ENCODE measurements around the gene ENTPD3.

Gene ENTPD3

DNA sequence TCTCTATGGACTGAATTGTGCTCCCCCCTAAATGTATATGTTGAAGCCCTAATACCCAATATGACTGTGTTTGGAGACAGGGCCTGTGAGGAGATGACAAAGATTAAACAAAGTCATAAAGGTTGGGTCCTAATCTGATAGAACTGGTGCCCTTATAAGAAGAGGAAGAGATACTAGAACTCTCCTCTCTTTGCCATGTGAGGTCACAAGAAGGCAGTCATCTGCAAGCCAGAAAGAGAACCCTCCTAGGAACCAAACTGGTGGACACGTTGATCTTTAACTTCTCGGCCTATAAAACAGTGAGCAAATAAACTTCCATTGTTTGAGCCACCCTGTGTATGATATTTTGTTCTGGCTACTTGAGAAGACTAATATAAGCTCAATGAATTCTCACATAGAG lies 31.6 kb upstream of the ENTPD3 start:
- H3K27ac Mint-ChIP-seq: no peak overlapping the region
- peaks cover 10% of the 10 kb centered on the region for H3K27me3 Mint-ChIP-seq (ENCODE audit: low read depth, poor library complexity)
- no peaks in the 10 kb centered on the region for H3K36me3 Mint-ChIP-seq (ENCODE audit: low read depth)
- H3K4me3 Mint-ChIP-seq: no peak overlapping the region
- H3K9me3 Mint-ChIP-seq: peaks cover 17% of the 10 kb centered on the region
- no peaks in the 10 kb centered on the region for H3K4me1 Mint-ChIP-seq
- DNase-seq: no peak
- TF ChIP-seq, protein P1, sequence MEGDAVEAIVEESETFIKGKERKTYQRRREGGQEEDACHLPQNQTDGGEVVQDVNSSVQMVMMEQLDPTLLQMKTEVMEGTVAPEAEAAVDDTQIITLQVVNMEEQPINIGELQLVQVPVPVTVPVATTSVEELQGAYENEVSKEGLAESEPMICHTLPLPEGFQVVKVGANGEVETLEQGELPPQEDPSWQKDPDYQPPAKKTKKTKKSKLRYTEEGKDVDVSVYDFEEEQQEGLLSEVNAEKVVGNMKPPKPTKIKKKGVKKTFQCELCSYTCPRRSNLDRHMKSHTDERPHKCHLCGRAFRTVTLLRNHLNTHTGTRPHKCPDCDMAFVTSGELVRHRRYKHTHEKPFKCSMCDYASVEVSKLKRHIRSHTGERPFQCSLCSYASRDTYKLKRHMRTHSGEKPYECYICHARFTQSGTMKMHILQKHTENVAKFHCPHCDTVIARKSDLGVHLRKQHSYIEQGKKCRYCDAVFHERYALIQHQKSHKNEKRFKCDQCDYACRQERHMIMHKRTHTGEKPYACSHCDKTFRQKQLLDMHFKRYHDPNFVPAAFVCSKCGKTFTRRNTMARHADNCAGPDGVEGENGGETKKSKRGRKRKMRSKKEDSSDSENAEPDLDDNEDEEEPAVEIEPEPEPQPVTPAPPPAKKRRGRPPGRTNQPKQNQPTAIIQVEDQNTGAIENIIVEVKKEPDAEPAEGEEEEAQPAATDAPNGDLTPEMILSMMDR (IDR thresholded peaks at IDR 0.05): no peak

DNA sequence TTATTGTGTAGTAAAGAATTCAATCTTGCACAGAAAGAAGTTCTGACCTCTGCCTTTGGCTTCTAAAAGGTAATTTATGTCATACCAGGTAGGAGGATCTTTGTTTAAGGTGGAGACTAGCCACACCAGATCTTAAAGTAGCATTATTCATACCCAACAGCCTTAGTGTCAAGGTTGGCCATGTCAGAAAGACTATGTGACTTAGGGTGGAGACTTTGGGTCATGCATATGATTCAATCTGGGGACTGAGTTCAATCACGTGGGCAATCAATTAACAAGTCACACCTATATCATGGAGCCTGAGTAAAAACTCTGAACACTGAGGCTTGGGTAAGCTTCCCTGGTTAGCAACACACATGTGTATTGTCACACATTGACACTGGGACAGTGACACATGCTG lies 28.5 kb upstream of the ENTPD3 start:
- H3K9me3 Mint-ChIP-seq: no peaks in the 10 kb centered on the region
- no peak for DNase-seq
- peaks cover 10% of the 10 kb centered on the region for H3K27me3 Mint-ChIP-seq (ENCODE audit: low read depth, poor library complexity)
- no peak overlapping the region for H3K4me3 Mint-ChIP-seq
- TF ChIP-seq, protein P1 (IDR thresholded peaks at IDR 0.05): no peak
- H3K4me1 Mint-ChIP-seq: no peaks in the 10 kb centered on the region
- no peak overlapping the region for H3K27ac Mint-ChIP-seq
- no peaks in the 10 kb centered on the region for H3K36me3 Mint-ChIP-seq (ENCODE audit: low read depth)

DNA sequence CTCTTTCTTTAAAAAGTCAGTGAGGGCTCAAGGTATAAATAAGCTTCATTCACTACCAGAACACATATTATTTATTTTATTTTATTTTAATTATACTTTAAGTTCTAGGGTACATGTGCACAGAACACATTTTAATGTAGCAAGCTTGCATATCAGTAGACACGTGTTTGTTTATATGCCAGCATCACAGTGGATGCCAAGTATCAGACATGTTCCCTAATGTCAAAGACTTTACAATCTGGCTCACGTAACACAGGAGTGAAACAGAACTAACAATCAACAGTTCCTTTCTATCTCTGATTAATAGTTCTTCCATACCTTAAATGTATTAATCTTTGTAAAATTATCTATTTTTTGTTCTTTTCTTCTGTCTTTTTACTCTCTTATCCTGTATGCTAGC lies 23.3 kb upstream of the ENTPD3 start:
- TF ChIP-seq, protein P1 (IDR thresholded peaks at IDR 0.05): no peak
- Mint-ChIP-seq H3K9me3 (no peaks in the 10 kb centered on the region), H3K4me3 (no peak overlapping the region), H3K27me3 (ENCODE audit: low read depth, poor library complexity) (peaks cover 9% of the 10 kb centered on the region), H3K36me3 (ENCODE audit: low read depth) (no peaks in the 10 kb centered on the region), H3K4me1 (no peaks in the 10 kb centered on the region), H3K27ac (no peak overlapping the region)
- no peak for DNase-seq

DNA sequence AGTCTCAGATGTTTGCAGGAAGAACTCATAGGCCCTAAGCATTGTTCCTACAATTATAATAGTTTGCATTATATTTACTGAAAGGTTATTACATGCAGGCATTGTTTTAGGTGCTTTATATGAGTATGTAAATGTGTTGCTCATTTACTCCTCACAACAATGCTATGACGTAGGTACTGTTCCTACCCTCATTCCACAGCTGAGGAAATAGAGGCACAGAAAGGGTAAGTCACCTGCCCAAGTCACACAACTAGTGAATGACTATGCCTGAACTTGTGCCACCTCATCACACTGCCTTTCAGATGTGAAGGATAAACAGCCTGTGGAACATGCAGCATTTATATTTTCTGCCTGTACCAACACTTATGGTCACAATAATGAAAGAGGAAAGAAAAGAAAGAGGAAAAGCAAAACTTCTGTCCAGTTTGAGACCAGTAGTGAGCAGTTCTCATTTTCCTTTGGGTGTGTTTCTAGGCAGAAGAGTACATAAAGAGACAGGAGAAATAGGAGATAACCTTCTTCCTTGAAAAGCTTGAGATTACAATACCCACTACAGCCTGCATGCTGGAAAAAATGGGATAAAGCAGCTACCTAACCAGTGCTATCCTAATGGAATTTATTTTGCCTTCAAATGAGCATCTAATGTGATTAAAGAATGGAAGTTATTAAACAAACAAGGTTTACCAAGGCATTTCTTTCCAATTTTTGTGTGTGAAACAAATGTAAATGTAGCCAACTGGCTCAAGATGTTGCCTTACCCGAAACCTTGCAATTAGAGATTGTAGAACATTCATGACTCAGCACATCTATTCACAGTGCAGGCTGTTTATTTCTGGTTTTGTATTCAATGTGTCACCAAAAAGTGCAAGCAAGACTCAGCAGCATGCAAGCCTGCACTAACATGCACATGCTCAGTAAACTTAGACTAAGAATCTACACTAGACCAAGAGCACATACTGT lies 20.5 kb upstream of the ENTPD3 start:
- Mint-ChIP-seq H3K4me1 (no peaks in the 10 kb centered on the region), H3K9me3 (peaks cover 14% of the 10 kb centered on the region), H3K27ac (no peak overlapping the region), H3K27me3 (ENCODE audit: low read depth, poor library complexity) (peaks cover 16% of the 10 kb centered on the region), H3K4me3 (no peak overlapping the region), H3K36me3 (ENCODE audit: low read depth) (no peaks in the 10 kb centered on the region)
- no peak for DNase-seq
- TF ChIP-seq, protein P1 (IDR thresholded peaks at IDR 0.05): no peak

DNA sequence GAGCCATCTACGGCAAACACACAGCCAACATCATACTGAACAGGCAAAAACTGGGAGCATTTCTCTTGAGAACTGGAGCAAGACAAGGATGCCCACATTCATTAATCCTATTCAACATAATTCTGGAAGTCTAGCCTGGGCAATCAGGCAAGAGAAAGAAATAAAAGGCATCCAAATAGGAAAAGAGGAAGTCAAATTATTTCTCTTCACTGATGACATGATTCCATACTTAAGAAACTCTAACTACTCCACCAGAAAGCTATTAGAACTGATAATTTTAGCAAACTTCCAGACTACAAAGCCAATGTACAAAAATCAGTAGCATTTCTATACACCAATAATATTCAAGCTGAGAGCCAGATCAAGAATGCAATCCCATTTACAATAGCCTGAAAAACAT lies 17.3 kb upstream of the ENTPD3 start:
- TF ChIP-seq, protein P1 (IDR thresholded peaks at IDR 0.05): no peak
- H3K27ac Mint-ChIP-seq: no peak overlapping the region
- peaks cover 28% of the 10 kb centered on the region for H3K27me3 Mint-ChIP-seq (ENCODE audit: low read depth, poor library complexity)
- H3K36me3 Mint-ChIP-seq (ENCODE audit: low read depth): no peaks in the 10 kb centered on the region
- H3K4me1 Mint-ChIP-seq: no peaks in the 10 kb centered on the region
- H3K9me3 Mint-ChIP-seq: peaks cover 14% of the 10 kb centered on the region
- no peak for DNase-seq
- H3K4me3 Mint-ChIP-seq: no peak overlapping the region

DNA sequence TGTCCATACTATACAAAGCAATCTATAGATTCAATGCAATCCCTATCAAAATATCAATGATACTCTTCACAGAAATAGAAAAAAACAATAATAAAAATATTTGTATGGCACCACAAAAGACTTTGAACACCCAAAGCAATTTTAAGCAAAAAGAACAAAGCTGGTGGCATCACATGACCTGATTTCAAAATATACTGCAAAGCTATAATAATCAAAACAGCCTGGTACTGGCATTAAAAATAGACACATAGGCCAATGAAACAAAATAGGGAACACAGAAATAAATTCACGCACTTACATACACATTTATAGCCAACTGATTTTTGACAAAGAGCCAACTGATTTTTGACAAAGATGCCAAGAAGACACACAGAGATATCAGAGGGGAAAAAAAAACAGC lies 9.2 kb upstream of the ENTPD3 start:
- no peak for DNase-seq
- Mint-ChIP-seq H3K4me3 (no peak overlapping the region), H3K36me3 (ENCODE audit: low read depth) (no peaks in the 10 kb centered on the region), H3K4me1 (no peaks in the 10 kb centered on the region), H3K9me3 (peaks cover 23% of the 10 kb centered on the region), H3K27me3 (ENCODE audit: low read depth, poor library complexity) (peaks cover 34% of the 10 kb centered on the region), H3K27ac (no peak overlapping the region)
- TF ChIP-seq, protein P1 (IDR thresholded peaks at IDR 0.05): no peak
